OCI-LY1 (cell line): ENCODE results near the gene FHIP1B.

Experiments
- H2AFZ ChIP-seq: fragments of 200-600 bp; sonication (generic), shearing (Covaris generic); 2 replicates; pipeline ENCODE4 v1.6.0; 2014; ENCODE audit warnings: antibody characterized with exemption, mild to moderate bottlenecking, low read length
- H3F3A ChIP-seq: fragments of 200-600 bp; sonication (generic), shearing (Covaris generic); 2 replicates; pipeline ENCODE4 v1.6.0; 2014; ENCODE audit warnings: mild to moderate bottlenecking, antibody characterized with exemption, low read length, moderate library complexity; ENCODE audit not compliant: insufficient read depth
- H3K27ac ChIP-seq: fragments of 200-600 bp; sonication (generic); 2 replicates; pipeline ENCODE4 v1.5.1; 2014; ENCODE audit warnings: low read length, mixed run types, mild to moderate bottlenecking, low read depth; ENCODE audit not compliant: poor library complexity, severe bottlenecking
- H3K27me3 ChIP-seq: fragments of 200-600 bp; sonication (generic); 2 replicates; pipeline ENCODE4 v1.6.0; 2014; ENCODE audit warnings: antibody characterized with exemption, mild to moderate bottlenecking, low read length, moderate library complexity; ENCODE audit not compliant: insufficient read depth
- H3K36me3 ChIP-seq: fragments of 200-600 bp; sonication (generic); 2 replicates; pipeline ENCODE4 v1.6.1; 2014; ENCODE audit warnings: mild to moderate bottlenecking, antibody characterized with exemption, low read length, moderate library complexity, mixed read lengths; ENCODE audit not compliant: insufficient read depth
- H3K4me1 ChIP-seq: fragments of 200-600 bp; sonication (generic); 2 replicates; pipeline ENCODE4 v1.5.1; 2014; ENCODE audit warnings: mild to moderate bottlenecking, low read length, moderate library complexity; ENCODE audit not compliant: insufficient read depth, severe bottlenecking
- H3K4me2 ChIP-seq: fragments of 200-600 bp; sonication (generic), shearing (Covaris generic); 2 replicates; pipeline ENCODE4 v1.6.1; 2014; ENCODE audit warnings: low read length
- H3K4me3 ChIP-seq: fragments of 200-600 bp; sonication (generic); 2 replicates; pipeline ENCODE4 v1.5.1; 2014; ENCODE audit warnings: low read length, low read depth, mild to moderate bottlenecking, mixed read lengths; ENCODE audit not compliant: poor library complexity, severe bottlenecking
- H3K79me2 ChIP-seq: fragments of 200-600 bp; shearing (Covaris generic); 2 replicates; pipeline ENCODE4 v1.6.1; 2016; ENCODE audit warnings: mixed run types, low read length, mixed read lengths; ENCODE audit not compliant: insufficient read depth
- H3K9ac ChIP-seq: fragments of 200-600 bp; sonication (generic), shearing (Covaris generic); 2 replicates; pipeline ENCODE4 v1.6.1; 2014; ENCODE audit warnings: mild to moderate bottlenecking, low read length, mixed read lengths
- H3K9me2 ChIP-seq: fragments of 200-600 bp; sonication (generic), shearing (Covaris generic); 2 replicates; pipeline ENCODE4 v1.6.1; 2014; ENCODE audit warnings: low read depth, mild to moderate bottlenecking, low read length, mixed read lengths
- H3K9me3 ChIP-seq: fragments of 200-600 bp; shearing (Covaris generic); 2 replicates; pipeline ENCODE4 v1.6.1; 2014; ENCODE audit warnings: low read length, mixed read lengths
- H4K20me1 ChIP-seq: fragments of 200-600 bp; sonication (generic), shearing (Covaris generic); 2 replicates; pipeline ENCODE4 v1.6.0; 2016; ENCODE audit warnings: mild to moderate bottlenecking, low read length; ENCODE audit not compliant: insufficient read depth
- EZH2 ChIP-seq: fragments of 200-600 bp; sonication (generic), shearing (Covaris generic); IDR thresholded peaks from 2 replicates; pipeline ENCODE4 v1.8.0; 2017; ENCODE audit warnings: borderline replicate concordance, mixed run types, mild to moderate bottlenecking, antibody characterized with exemption, low read length, moderate library complexity, mixed read lengths
- TF ChIP-seq, protein P1 (sequence below): fragments of 200-600 bp; sonication (generic), shearing (Covaris generic); IDR thresholded peaks from 2 replicates; pipeline ENCODE4 v1.5.1; 2017; ENCODE audit warnings: mild to moderate bottlenecking, antibody characterized with exemption, low read length, moderate library complexity, mixed read lengths

FHIP1B gene

DNA sequence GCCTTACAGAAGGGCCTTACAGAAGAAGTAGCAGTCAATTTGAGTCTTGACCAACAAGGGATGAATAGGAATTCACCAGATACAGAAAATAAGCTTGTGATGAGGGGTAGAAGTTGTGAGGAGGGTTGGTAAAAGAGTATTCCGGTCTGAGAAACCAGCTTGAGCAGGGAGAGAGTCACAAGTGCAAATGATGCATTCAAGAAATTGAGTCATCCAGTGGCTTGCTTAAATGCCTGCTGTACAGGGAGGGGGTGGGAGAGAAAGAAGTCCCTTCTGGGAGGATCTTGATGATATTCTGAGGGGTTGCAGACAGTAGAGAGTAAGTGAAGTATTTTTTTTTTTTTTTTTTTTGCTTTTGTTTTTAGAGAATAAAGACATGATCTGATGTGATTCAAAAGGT lies 34.4 kb upstream of the FHIP1B start:
- H4K20me1 ChIP-seq, result no peaks in the 10 kb centered on the region
- TF ChIP-seq EZH2, result no peak
- TF ChIP-seq, protein P1, sequence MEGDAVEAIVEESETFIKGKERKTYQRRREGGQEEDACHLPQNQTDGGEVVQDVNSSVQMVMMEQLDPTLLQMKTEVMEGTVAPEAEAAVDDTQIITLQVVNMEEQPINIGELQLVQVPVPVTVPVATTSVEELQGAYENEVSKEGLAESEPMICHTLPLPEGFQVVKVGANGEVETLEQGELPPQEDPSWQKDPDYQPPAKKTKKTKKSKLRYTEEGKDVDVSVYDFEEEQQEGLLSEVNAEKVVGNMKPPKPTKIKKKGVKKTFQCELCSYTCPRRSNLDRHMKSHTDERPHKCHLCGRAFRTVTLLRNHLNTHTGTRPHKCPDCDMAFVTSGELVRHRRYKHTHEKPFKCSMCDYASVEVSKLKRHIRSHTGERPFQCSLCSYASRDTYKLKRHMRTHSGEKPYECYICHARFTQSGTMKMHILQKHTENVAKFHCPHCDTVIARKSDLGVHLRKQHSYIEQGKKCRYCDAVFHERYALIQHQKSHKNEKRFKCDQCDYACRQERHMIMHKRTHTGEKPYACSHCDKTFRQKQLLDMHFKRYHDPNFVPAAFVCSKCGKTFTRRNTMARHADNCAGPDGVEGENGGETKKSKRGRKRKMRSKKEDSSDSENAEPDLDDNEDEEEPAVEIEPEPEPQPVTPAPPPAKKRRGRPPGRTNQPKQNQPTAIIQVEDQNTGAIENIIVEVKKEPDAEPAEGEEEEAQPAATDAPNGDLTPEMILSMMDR, result no peak
- H3K4me1 ChIP-seq, result no peaks in the 10 kb centered on the region
- H3K4me2 ChIP-seq, result no peak overlapping the region
- no peaks in the 10 kb centered on the region for H3K36me3 ChIP-seq
- no peaks in the 10 kb centered on the region; the same call in 1 of the 2 replicates for H3K27me3 ChIP-seq
- no peak overlapping the region for H3K27ac ChIP-seq
- H3K9me3 ChIP-seq, result no peaks in the 10 kb centered on the region
- H3K79me2 ChIP-seq, result no peaks in the 10 kb centered on the region
- no peaks in the 10 kb centered on the region for H3K9me2 ChIP-seq
- no peak overlapping the region for H2AFZ ChIP-seq
- H3K4me3 ChIP-seq, result no peak overlapping the region
- no peak overlapping the region for H3K9ac ChIP-seq
- H3F3A ChIP-seq, result no peaks in the 10 kb centered on the region

DNA sequence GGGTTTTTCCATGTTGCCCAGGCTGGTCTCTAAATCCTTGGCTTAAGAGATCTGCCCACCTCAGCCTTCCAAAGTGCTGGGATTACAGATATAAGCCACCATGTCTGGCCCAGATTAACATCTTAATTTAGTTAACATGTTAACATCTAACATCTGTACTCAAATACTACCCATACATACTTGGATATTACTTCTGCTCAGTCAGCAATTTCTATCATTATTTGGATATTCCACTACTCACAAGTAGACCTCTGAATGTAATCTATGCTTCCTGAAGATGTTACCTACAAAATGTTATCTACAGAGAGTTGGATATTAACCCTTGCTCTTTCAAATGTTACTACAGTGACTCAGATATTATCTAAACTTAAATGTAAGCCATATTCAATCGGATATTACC lies 29.2 kb upstream of the FHIP1B start:
- H2AFZ ChIP-seq, result no peak overlapping the region
- no peaks in the 10 kb centered on the region for H3K36me3 ChIP-seq
- H3K27ac ChIP-seq, result no peak overlapping the region
- no peaks in the 10 kb centered on the region for H4K20me1 ChIP-seq
- H3K79me2 ChIP-seq, result no peaks in the 10 kb centered on the region
- H3K9ac ChIP-seq, result no peak overlapping the region
- no peaks in the 10 kb centered on the region for H3K9me2 ChIP-seq
- H3F3A ChIP-seq, result no peaks in the 10 kb centered on the region
- no peak overlapping the region for H3K4me3 ChIP-seq
- H3K27me3 ChIP-seq, result peaks cover 6% of the 10 kb centered on the region; the same call in 1 of the 2 replicates
- H3K4me2 ChIP-seq, result no peak overlapping the region
- TF ChIP-seq, protein P1, result no peak
- no peak for TF ChIP-seq EZH2
- no peaks in the 10 kb centered on the region for H3K9me3 ChIP-seq
- H3K4me1 ChIP-seq, result no peaks in the 10 kb centered on the region

DNA sequence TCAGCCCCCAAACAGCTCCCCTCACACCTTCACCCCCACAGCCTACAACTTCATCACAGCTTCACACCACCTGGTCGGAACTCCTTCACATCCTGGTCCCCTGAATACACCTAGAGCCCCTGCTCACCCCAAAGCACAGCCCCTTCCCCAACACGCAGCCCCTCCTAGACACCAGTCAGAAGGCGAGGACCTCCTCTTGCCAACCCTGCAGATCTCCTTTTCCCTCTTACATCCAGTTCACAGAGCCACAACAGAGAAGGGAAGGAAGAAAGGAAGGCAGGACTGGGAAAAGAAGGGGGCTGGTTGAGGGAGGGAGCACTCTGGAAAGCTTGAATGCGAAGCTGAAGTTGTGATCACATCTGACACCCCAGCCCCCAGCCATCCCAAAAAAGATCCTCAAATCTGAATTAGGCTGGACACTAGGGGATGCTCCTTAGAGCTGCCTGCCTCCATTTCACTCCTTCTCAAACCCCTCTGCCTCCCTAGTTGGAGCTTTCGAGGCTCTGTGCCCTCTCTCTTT lies 25.8 kb upstream of the FHIP1B start:
- no peaks in the 10 kb centered on the region for H4K20me1 ChIP-seq
- H3K4me1 ChIP-seq, result no peaks in the 10 kb centered on the region
- H3K36me3 ChIP-seq, result no peaks in the 10 kb centered on the region
- no peak overlapping the region for H3K9ac ChIP-seq
- no peaks in the 10 kb centered on the region for H3K79me2 ChIP-seq
- H3K27ac ChIP-seq, result no peak overlapping the region
- no peak overlapping the region for H3K4me2 ChIP-seq
- no peaks in the 10 kb centered on the region for H3K9me3 ChIP-seq
- no peaks in the 10 kb centered on the region for H3F3A ChIP-seq
- H3K4me3 ChIP-seq, result no peak overlapping the region
- TF ChIP-seq, protein P1, result no peak
- TF ChIP-seq EZH2, result no peak
- H2AFZ ChIP-seq, result no peak overlapping the region
- peaks cover 6% of the 10 kb centered on the region; the same call in 1 of the 2 replicates for H3K27me3 ChIP-seq
- H3K9me2 ChIP-seq, result no peaks in the 10 kb centered on the region
